Kidney (tissue), 14 donors: ENCODE results near the gene SNRPD2. TPM values are rescaled to one million over a fixed set of nuclear protein-coding genes. Genes with fewer than 3 reads are reported as not detected.

Source experiments
- DNase-seq, 5 donors: peaks; one replicate each; pipeline ENCODE4 v3.0.0-alpha.2; 2013 to 2020
- FAIRE-seq: peaks from 2 replicates; lab custom pipeline; 2012; peaks lifted over from hg19 to GRCh38; lab: Jason Lieb, UNC
- H3K27ac ChIP-seq, 2 donors: one replicate each; pipeline ENCODE4 v1.7.0; 2013; ENCODE audit warnings: low read depth in 2 of 2, low read length in 2 of 2, inconsistent platforms in 1 of 2
- H3K27me3 ChIP-seq: one replicate; pipeline ENCODE4 v1.7.1; 2013; ENCODE audit warnings: low read length, inconsistent platforms; ENCODE audit not compliant: control insufficient read depth, insufficient read depth
- H3K36me3 ChIP-seq, 3 donors: one replicate each; pipeline versions ENCODE4 v1.7.0 to v1.7.1; 2013; ENCODE audit warnings: low read length in 3 of 3, control low read depth in 1 of 3, inconsistent platforms in 1 of 3; ENCODE audit not compliant: insufficient read depth in 3 of 3, control insufficient read depth in 2 of 3
- H3K4me1 ChIP-seq, 3 donors: one replicate each; pipeline versions ENCODE4 v1.7.0 to v1.7.1; 2013; ENCODE audit warnings: low read length in 3 of 3, inconsistent platforms in 1 of 3, low read depth in 1 of 3; ENCODE audit not compliant: control insufficient read depth in 2 of 3, insufficient read depth in 2 of 3
- H3K4me3 ChIP-seq, 3 donors: one replicate each; pipeline versions ENCODE4 v1.7.0 to v1.8.1; 2013; ENCODE audit warnings: low read length in 3 of 3, control low read depth in 1 of 3, inconsistent platforms in 1 of 3
- H3K9ac ChIP-seq, 3 donors: one replicate each; pipeline versions ENCODE4 v1.7.0 to v1.7.1; 2013; ENCODE audit warnings: low read length in 3 of 3, control low read depth in 1 of 3, inconsistent platforms in 1 of 3
- H3K9me3 ChIP-seq, 3 donors: one replicate each; pipeline versions ENCODE4 v1.7.0 to v1.7.1; 2013; ENCODE audit warnings: low read length in 3 of 3, control low read depth in 1 of 3, inconsistent platforms in 1 of 3; ENCODE audit not compliant: control insufficient read depth in 2 of 3, insufficient read depth in 1 of 3
- intact Hi-C: fragments of 100-400 bp; cut with DNase I; formaldehyde crosslinking; loops from one replicate; pipeline ENCODE4 v1.11.1; 2022
- polyA plus RNA-seq: library from polyadenylated mRNA; stranded (reverse); fragments of 350-450 nt; fragmentation: Illumina TruSeq; extraction: RNeasy Lipid Tissue Mini Kit (QIAGEN cat#74804); gene quantifications from one replicate; pipeline ENCODE4 v1.2.3, GENCODE V29; 2014; ENCODE audit warnings: low read depth, low replicate concordance; ENCODE audit not compliant: insufficient read depth
- total RNA-seq: library from RNA; stranded (reverse); fragmentation: NEBNext Ultra II Directional; extraction: Animal tissue kit (Norgen Biotek cat#: 25700); gene quantifications from one replicate; pipeline ENCODE4 v1.2.1, GENCODE V29; 2021
- TF ChIP-seq, protein P1 (sequence below): IDR thresholded peaks from 3 replicates; pipeline ENCODE4 v1.5.1; 2012; ENCODE audit warnings: mild to moderate bottlenecking, moderate library complexity, borderline replicate concordance; ENCODE audit not compliant: insufficient read depth; ENCODE audit errors: extremely low read depth
- donor health status: control.
- donor health status: control.
- donor health status: control.
- donor health status: control.
- donor health status: control.
- donor health status: DM: yes; HTN: yes; CAD: no.
- donor health status: Normal renal cell carcinoma (clear cell type).

The SNRPD2 gene
- total and polyA plus RNA-seq, 2 donors from 2014 or later = 252 to 358 TPM

DNA sequence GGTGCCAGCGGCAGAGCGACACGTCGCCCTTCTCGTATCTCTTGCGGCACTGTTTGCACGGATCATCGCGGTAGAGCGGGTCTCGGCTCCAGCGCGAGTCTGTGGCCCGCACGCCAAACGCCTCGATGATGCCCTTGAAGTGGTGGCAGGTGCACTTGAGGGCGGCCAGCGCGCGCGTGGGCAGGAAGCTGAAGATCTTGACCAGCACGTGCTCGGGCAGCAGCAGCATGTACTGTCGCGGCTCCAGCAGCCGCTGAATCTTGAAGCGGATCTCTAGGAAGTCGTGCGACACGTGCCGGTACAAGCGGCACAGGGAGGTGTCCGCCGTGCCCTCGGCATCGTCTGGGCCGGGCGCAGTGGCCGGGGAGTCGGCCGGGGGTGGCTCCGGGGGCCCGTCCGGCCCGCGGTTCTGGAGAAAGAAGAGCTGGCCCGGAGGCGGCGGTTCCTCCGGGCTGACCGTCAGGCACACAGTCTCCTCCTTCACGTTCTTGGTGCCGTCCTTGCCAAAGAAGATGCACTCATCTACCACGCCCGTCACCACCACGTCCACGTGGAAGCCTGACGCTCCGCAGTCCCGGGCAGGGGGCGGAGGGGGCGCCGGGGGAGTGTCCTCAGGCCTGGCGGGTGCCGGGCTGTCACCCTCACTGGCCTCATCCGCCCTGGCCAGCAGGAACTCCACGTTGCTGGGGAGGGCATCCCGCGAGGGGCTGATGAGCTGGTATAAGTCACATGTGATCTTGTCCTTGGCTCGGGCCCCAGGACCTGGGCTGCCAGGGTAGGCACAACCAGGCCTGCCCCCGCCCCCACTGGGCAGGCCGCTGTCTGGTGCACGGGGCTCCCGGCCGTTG, 20.3 kb upstream of the SNRPD2 start:
- Histone ChIP-seq H3K27me3 (no peaks in the 10 kb centered on the region), H3K9me3 (no peaks in the 10 kb centered on the region), H3K4me3 (no peak overlapping the region), H3K36me3 (no peaks in the 10 kb centered on the region), H3K4me1 (peaks cover 0 to 4% (median 0%) of the 10 kb centered on the region in 3 donors), H3K27ac (no peak overlapping the region), H3K9ac (no peak overlapping the region)
- intact Hi-C loops = no loop called here
- peak in 2 of 5 donors; percentile 52 to 78 for DNase-seq
- TF ChIP-seq, protein P1, sequence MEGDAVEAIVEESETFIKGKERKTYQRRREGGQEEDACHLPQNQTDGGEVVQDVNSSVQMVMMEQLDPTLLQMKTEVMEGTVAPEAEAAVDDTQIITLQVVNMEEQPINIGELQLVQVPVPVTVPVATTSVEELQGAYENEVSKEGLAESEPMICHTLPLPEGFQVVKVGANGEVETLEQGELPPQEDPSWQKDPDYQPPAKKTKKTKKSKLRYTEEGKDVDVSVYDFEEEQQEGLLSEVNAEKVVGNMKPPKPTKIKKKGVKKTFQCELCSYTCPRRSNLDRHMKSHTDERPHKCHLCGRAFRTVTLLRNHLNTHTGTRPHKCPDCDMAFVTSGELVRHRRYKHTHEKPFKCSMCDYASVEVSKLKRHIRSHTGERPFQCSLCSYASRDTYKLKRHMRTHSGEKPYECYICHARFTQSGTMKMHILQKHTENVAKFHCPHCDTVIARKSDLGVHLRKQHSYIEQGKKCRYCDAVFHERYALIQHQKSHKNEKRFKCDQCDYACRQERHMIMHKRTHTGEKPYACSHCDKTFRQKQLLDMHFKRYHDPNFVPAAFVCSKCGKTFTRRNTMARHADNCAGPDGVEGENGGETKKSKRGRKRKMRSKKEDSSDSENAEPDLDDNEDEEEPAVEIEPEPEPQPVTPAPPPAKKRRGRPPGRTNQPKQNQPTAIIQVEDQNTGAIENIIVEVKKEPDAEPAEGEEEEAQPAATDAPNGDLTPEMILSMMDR = no peak
- no peak for FAIRE-seq

GRCh38 chr19:45710356-45711130, 18.8 kb upstream of the SNRPD2 start:
- H3K9ac ChIP-seq = no peak overlapping the region
- intact Hi-C loops = no loop called here
- no peak for FAIRE-seq
- H3K36me3 ChIP-seq = no peaks in the 10 kb centered on the region
- TF ChIP-seq, protein P1 = no peak
- H3K27ac ChIP-seq = no peak overlapping the region
- H3K4me1 ChIP-seq = no peaks in the 10 kb centered on the region
- H3K27me3 ChIP-seq = no peaks in the 10 kb centered on the region
- DNase-seq = no peak
- H3K4me3 ChIP-seq = no peak overlapping the region
- no peaks in the 10 kb centered on the region for H3K9me3 ChIP-seq

GRCh38 chr19:45705710-45706415, 14.1 kb upstream of the SNRPD2 start:
- H3K4me1 ChIP-seq = no peaks in the 10 kb centered on the region
- no peaks in the 10 kb centered on the region for H3K27me3 ChIP-seq
- TF ChIP-seq, protein P1 = no peak
- H3K9me3 ChIP-seq = no peaks in the 10 kb centered on the region
- no peak for FAIRE-seq
- no peak for DNase-seq
- no peak overlapping the region for H3K9ac ChIP-seq
- H3K27ac ChIP-seq = no peak overlapping the region
- H3K4me3 ChIP-seq = no peak overlapping the region
- intact Hi-C loops = no loop called here
- peaks cover 0 to 2% (median 0%) of the 10 kb centered on the region in 3 donors for H3K36me3 ChIP-seq
